Measurements from ENCODE around the gene ERVFRD-1.

ERVFRD-1 gene

DNA sequence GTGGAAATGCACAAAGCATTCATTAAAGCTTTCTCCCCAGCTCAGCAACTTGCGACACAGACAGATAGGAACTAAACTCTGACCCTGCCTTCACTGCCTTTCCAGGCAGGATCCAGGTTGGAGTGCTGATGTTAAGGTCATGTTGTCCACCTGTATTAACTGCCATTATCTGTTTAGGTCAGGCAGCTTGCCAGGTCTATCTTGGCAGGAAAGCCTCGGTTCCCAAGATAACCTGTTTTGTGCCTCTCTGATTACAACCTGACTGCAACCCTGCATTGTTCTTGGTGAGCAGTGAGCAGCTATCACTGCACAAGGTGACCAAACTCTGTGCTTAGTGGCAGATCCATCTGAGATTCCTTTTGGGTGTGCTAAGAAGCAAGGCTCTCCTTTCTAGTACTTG is 44.2 kb downstream of the ERVFRD-1 start:
- H3K27ac ChIP-seq (ENCODE audit: low read length) = no peak overlapping the region
- H3K36me3 ChIP-seq (ENCODE audit: control insufficient read depth in 2 of 2, insufficient read depth in 2 of 2, low read length in 2 of 2) = no peaks in the 10 kb centered on the region
- no peaks in the 10 kb centered on the region for H3K27me3 ChIP-seq (ENCODE audit: control insufficient read depth in 1 of 2, insufficient read depth in 2 of 2, low read length in 2 of 2)
- H3K4me3 ChIP-seq (ENCODE audit: low read length in 2 of 2) = no peak overlapping the region
- no peak overlapping the region for H3K9ac ChIP-seq (ENCODE audit: low read length in 2 of 2)
- H3K9me3 ChIP-seq (ENCODE audit: control insufficient read depth in 2 of 2, low read length in 2 of 2) = no peaks in the 10 kb centered on the region
- no peaks in the 10 kb centered on the region for H3K4me1 ChIP-seq (ENCODE audit: control insufficient read depth, insufficient read depth, low read length)

DNA sequence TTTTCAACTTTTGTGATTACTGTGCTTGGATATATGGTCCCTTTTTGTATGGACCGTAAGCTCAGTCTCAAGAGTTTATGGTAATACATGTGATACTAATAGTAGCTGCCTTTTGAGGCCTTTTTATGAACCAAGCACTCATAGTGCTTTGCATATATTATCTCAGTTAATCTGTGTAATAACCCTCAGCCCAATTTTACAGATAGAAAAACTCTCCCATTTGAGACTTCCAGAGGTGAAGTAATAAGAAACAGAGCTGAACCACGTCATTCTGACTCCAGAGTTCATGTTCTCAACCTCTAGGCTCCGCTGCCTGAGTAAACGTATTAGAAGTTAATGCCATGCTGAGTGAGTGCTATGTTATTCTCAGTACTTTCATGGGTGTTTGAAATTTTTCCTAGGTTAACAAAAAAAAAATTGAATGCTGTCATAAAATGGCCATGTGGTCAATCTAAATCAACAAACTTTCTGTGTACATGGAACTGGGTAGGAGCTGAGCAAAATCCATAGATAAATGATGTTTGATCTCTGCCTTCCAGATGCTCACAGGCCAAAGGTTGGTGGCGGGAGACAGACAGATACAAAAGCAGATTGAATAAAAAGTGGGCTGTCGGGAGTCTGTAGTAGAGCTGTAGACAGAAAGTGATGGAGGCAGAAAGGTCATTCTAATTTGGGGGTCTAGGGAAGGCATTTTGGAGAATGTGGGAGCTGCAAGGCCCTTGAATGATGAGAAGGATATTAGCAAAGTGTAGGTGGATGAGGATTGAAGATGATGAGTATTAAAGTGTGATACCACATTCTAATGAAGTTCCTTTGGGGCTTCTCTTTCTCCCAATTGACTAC is 44.8 kb downstream of the ERVFRD-1 start:
- Histone ChIP-seq H3K4me1 (ENCODE audit: control insufficient read depth, insufficient read depth, low read length) (no peaks in the 10 kb centered on the region), H3K4me3 (ENCODE audit: low read length in 2 of 2) (no peak overlapping the region), H3K36me3 (ENCODE audit: control insufficient read depth in 2 of 2, insufficient read depth in 2 of 2, low read length in 2 of 2) (no peaks in the 10 kb centered on the region), H3K27ac (ENCODE audit: low read length) (no peak overlapping the region), H3K27me3 (ENCODE audit: control insufficient read depth in 1 of 2, insufficient read depth in 2 of 2, low read length in 2 of 2) (no peaks in the 10 kb centered on the region), H3K9ac (ENCODE audit: low read length in 2 of 2) (no peak overlapping the region), H3K9me3 (ENCODE audit: control insufficient read depth in 2 of 2, low read length in 2 of 2) (no peaks in the 10 kb centered on the region)

DNA sequence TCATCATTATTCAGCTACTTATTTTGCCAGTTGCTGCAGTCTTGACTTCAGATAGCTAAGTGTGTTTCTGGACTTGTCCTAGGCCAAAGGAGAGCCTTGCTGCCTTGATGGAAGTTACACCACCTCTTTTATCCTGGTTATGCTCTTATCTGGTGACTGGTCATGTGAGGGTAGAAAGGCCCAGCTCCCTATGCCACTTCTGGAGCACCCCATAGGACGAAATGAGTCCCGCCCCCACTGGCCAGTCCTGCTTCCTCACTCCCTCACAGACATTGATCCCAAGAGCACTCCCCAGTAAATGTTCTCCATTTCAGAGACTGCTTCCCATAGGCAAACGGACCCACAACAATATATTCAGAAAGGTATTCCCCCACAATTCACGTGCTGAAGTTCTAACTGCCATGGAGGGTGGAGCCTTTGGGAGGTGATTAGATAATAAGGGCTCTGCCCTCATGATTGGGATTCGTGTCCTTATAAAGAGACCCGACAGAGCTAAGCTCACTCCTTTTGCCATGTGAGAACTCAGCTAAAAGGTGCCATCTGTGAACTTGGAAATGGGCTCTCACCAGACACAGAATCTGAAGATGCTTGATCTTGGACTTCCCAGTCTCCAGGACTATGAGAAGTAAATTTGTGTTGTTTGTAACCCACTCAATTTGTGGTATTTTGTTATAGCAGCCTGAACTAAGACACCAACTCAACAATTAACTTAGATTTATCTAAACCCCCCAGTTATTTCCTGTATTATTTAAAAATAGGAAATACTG is 45.9 kb downstream of the ERVFRD-1 start:
- Histone ChIP-seq H3K4me3 (ENCODE audit: low read length in 2 of 2) (no peak overlapping the region), H3K36me3 (ENCODE audit: control insufficient read depth in 2 of 2, insufficient read depth in 2 of 2, low read length in 2 of 2) (no peaks in the 10 kb centered on the region), H3K27me3 (ENCODE audit: control insufficient read depth in 1 of 2, insufficient read depth in 2 of 2, low read length in 2 of 2) (no peaks in the 10 kb centered on the region), H3K9me3 (ENCODE audit: control insufficient read depth in 2 of 2, low read length in 2 of 2) (no peaks in the 10 kb centered on the region), H3K9ac (ENCODE audit: low read length in 2 of 2) (no peak overlapping the region), H3K27ac (ENCODE audit: low read length) (no peak overlapping the region), H3K4me1 (ENCODE audit: control insufficient read depth, insufficient read depth, low read length) (no peaks in the 10 kb centered on the region)

DNA sequence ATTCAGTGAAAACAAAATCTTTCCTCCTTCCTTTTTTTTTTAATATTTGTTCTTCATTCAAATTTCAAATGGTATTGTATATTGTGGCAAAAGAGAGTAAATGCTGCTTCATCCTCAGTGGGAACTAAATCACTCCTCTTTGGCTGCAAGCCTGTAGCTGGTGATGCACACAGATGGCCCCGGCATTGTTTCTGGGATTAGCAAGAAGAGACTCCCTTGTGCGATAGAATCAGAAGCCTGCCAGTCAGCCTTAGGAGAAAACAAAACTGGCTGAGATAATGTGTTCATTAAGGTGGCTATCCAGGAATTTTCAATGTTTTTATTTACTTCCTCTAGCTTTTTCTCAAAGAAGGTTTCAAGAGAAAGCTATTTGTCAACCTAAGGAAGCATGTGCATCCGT is 46.7 kb downstream of the ERVFRD-1 start:
- Histone ChIP-seq H3K9ac (ENCODE audit: low read length in 2 of 2) (no peak overlapping the region), H3K4me3 (ENCODE audit: low read length in 2 of 2) (no peak overlapping the region), H3K9me3 (ENCODE audit: control insufficient read depth in 2 of 2, low read length in 2 of 2) (no peaks in the 10 kb centered on the region), H3K4me1 (ENCODE audit: control insufficient read depth, insufficient read depth, low read length) (no peaks in the 10 kb centered on the region), H3K36me3 (ENCODE audit: control insufficient read depth in 2 of 2, insufficient read depth in 2 of 2, low read length in 2 of 2) (no peaks in the 10 kb centered on the region), H3K27ac (ENCODE audit: low read length) (no peak overlapping the region), H3K27me3 (ENCODE audit: control insufficient read depth in 1 of 2, insufficient read depth in 2 of 2, low read length in 2 of 2) (no peaks in the 10 kb centered on the region)

DNA sequence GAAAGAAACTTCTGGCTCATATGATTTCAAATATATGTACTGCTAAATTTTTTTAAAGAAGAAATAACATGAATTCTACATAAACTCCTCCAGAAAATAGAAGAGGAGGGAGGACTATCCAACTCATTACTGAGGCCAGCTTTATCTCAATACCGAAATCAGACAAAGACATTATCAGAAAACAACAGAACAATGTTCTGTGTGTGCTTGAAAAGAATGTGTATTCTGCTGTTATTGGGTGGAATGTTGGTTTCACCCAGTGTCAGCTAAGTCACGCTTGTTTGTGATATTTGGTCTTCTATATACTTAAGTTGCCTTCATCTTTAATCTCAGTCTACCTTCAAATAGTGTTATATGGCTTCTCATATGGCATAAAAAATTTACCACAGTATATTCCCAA is 48.8 kb downstream of the ERVFRD-1 start:
- H3K4me1 ChIP-seq (ENCODE audit: control insufficient read depth, insufficient read depth, low read length) = no peaks in the 10 kb centered on the region
- no peak overlapping the region for H3K27ac ChIP-seq (ENCODE audit: low read length)
- H3K36me3 ChIP-seq (ENCODE audit: control insufficient read depth in 2 of 2, insufficient read depth in 2 of 2, low read length in 2 of 2) = no peaks in the 10 kb centered on the region
- no peak overlapping the region for H3K9ac ChIP-seq (ENCODE audit: low read length in 2 of 2)
- H3K27me3 ChIP-seq (ENCODE audit: control insufficient read depth in 1 of 2, insufficient read depth in 2 of 2, low read length in 2 of 2) = no peaks in the 10 kb centered on the region
- H3K9me3 ChIP-seq (ENCODE audit: control insufficient read depth in 2 of 2, low read length in 2 of 2) = no peaks in the 10 kb centered on the region
- H3K4me3 ChIP-seq (ENCODE audit: low read length in 2 of 2) = no peak overlapping the region

DNA sequence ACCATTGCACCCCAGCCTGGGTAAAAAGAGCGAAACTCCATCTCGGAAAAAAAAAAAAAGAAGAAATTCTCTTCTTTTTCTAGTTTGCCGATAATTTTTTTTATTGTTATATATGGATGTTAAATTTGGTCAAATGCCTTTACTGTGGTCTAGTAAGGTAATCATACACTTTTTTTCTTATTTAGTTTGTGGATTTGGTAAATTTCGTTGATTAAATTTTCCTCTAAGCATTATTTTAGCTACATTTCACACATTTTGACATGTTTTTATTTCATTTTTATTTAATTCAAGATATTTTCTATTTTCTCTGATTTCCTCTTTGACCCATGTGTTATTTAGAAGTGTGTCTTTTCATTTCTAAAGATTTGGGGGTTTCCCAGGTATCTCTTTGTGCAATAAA is 49.4 kb downstream of the ERVFRD-1 start:
- Histone ChIP-seq H3K4me3 (ENCODE audit: low read length in 2 of 2) (no peak overlapping the region), H3K27ac (ENCODE audit: low read length) (no peak overlapping the region), H3K9me3 (ENCODE audit: control insufficient read depth in 2 of 2, low read length in 2 of 2) (no peaks in the 10 kb centered on the region), H3K9ac (ENCODE audit: low read length in 2 of 2) (no peak overlapping the region), H3K36me3 (ENCODE audit: control insufficient read depth in 2 of 2, insufficient read depth in 2 of 2, low read length in 2 of 2) (no peaks in the 10 kb centered on the region), H3K4me1 (ENCODE audit: control insufficient read depth, insufficient read depth, low read length) (no peaks in the 10 kb centered on the region), H3K27me3 (ENCODE audit: control insufficient read depth in 1 of 2, insufficient read depth in 2 of 2, low read length in 2 of 2) (no peaks in the 10 kb centered on the region)

DNA sequence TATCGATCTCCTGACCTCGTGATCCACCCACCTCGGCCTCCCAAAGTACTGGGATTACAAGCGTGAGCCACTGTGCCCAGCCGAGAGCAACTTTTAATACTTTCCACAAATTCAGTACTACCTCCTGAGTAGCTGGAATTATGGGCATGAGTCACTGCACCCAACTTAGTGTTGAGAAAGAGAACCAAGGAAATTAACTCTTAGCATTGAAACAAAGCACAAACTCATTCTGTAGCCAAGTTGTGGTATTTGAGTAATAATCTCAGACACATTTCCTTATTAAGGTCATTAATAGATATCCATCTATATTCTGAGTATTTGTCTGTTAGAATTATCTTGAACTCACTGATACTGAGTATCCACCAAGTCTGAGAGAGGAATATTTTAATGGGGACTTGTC is 53.1 kb downstream of the ERVFRD-1 start:
- Histone ChIP-seq H3K36me3 (ENCODE audit: control insufficient read depth in 2 of 2, insufficient read depth in 2 of 2, low read length in 2 of 2) (no peaks in the 10 kb centered on the region), H3K9me3 (ENCODE audit: control insufficient read depth in 2 of 2, low read length in 2 of 2) (no peaks in the 10 kb centered on the region), H3K4me1 (ENCODE audit: control insufficient read depth, insufficient read depth, low read length) (no peaks in the 10 kb centered on the region), H3K27ac (ENCODE audit: low read length) (no peak overlapping the region), H3K4me3 (ENCODE audit: low read length in 2 of 2) (no peak overlapping the region), H3K27me3 (ENCODE audit: control insufficient read depth in 1 of 2, insufficient read depth in 2 of 2, low read length in 2 of 2) (no peaks in the 10 kb centered on the region), H3K9ac (ENCODE audit: low read length in 2 of 2) (no peak overlapping the region)

DNA sequence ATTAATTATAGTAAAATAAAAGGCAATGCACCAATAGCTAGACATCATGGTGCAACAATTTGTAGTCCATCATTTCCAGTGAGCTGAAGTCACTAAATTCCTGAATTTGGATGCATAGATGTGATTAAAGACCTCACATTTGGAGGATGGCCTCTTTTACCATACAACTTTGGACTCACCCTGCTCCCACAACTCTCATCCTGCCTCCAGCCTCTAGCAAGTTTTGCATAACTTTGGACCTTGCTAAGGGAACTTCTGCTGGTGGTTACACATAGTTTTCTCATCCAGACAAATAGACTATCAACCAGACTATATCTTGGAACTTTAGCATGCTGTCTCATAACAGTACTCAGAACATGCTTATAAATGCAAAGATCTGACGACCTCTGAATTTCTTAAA is 54.7 kb downstream of the ERVFRD-1 start:
- H3K4me3 ChIP-seq (ENCODE audit: low read length in 2 of 2) = no peak overlapping the region
- no peaks in the 10 kb centered on the region for H3K27me3 ChIP-seq (ENCODE audit: control insufficient read depth in 1 of 2, insufficient read depth in 2 of 2, low read length in 2 of 2)
- no peaks in the 10 kb centered on the region for H3K9me3 ChIP-seq (ENCODE audit: control insufficient read depth in 2 of 2, low read length in 2 of 2)
- no peak overlapping the region for H3K9ac ChIP-seq (ENCODE audit: low read length in 2 of 2)
- H3K27ac ChIP-seq (ENCODE audit: low read length) = no peak overlapping the region
- H3K36me3 ChIP-seq (ENCODE audit: control insufficient read depth in 2 of 2, insufficient read depth in 2 of 2, low read length in 2 of 2) = no peaks in the 10 kb centered on the region
- H3K4me1 ChIP-seq (ENCODE audit: control insufficient read depth, insufficient read depth, low read length) = no peaks in the 10 kb centered on the region

DNA sequence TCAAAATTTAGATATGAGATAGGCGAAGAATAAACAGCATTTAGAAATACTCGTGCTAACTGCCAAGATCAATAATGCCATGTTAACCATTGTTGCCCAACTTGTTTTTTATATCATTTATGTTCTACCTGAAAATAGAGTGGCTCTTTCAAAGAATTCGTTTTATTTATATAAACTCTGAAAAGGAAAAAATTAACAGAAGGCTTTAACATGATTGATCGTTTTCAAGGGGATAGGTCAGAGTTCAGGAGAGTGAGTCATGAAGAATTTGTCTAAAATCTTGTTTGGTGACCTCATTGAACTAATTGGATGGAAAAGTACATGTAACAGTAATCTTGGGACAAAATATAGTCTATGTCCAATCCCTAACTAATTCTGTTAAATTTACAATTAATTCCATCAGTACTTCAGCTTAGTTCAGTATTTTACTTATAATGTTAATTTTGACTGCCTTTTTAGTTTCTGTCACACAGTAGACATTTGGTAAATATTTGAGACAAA is 56.3 kb downstream of the ERVFRD-1 start:
- Histone ChIP-seq H3K36me3 (ENCODE audit: control insufficient read depth in 2 of 2, insufficient read depth in 2 of 2, low read length in 2 of 2) (no peaks in the 10 kb centered on the region), H3K9me3 (ENCODE audit: control insufficient read depth in 2 of 2, low read length in 2 of 2) (no peaks in the 10 kb centered on the region), H3K4me1 (ENCODE audit: control insufficient read depth, insufficient read depth, low read length) (no peaks in the 10 kb centered on the region), H3K9ac (ENCODE audit: low read length in 2 of 2) (no peak overlapping the region), H3K4me3 (ENCODE audit: low read length in 2 of 2) (no peak overlapping the region), H3K27me3 (ENCODE audit: control insufficient read depth in 1 of 2, insufficient read depth in 2 of 2, low read length in 2 of 2) (no peaks in the 10 kb centered on the region), H3K27ac (ENCODE audit: low read length) (no peak overlapping the region)

DNA sequence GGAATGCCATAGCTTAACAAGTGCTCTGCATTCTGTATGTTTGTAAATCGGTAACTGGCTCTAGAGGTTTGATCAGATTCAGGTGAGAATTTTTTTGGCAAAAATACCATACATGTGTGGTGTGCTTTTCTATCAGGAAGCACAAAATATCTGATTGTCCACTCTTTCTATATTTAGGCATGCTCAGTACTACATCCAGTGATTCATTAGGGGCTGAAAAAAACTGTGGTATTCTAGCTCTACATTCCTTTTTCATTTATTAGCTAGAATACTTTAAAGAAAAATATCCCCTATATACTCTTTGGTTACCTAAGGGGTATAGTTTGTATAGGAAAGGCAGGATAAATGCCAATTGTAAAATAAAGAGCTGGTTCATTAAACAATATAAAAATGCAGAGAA is 56.8 kb downstream of the ERVFRD-1 start:
- Histone ChIP-seq H3K4me3 (ENCODE audit: low read length in 2 of 2) (no peak overlapping the region), H3K4me1 (ENCODE audit: control insufficient read depth, insufficient read depth, low read length) (no peaks in the 10 kb centered on the region), H3K27me3 (ENCODE audit: control insufficient read depth in 1 of 2, insufficient read depth in 2 of 2, low read length in 2 of 2) (no peaks in the 10 kb centered on the region), H3K9me3 (ENCODE audit: control insufficient read depth in 2 of 2, low read length in 2 of 2) (no peaks in the 10 kb centered on the region), H3K27ac (ENCODE audit: low read length) (no peak overlapping the region), H3K9ac (ENCODE audit: low read length in 2 of 2) (no peak overlapping the region), H3K36me3 (ENCODE audit: control insufficient read depth in 2 of 2, insufficient read depth in 2 of 2, low read length in 2 of 2) (no peaks in the 10 kb centered on the region)

DNA sequence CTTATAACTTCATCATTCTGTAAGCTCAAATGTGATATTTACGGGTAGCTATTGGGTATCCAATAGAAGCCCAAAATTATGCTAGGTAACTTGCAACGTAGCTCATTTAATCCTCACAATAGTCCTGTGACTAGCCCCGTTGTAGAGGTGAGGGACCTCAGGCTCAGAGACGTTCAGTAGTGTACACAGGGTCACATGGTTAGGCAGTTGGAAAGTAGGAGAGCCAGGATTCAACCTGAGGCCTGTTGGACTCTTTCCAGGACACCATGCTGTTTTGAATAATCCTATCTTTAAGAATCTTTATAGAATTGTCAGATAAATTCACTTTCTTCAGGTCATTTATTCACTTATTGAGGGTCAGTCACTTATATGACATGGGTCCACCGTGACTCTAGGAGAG is 58.2 kb downstream of the ERVFRD-1 start:
- Histone ChIP-seq H3K27me3 (ENCODE audit: control insufficient read depth in 1 of 2, insufficient read depth in 2 of 2, low read length in 2 of 2) (peaks cover 0 to 2% of the 10 kb centered on the region in 2 donors), H3K36me3 (ENCODE audit: control insufficient read depth in 2 of 2, insufficient read depth in 2 of 2, low read length in 2 of 2) (no peaks in the 10 kb centered on the region), H3K9me3 (ENCODE audit: control insufficient read depth in 2 of 2, low read length in 2 of 2) (no peaks in the 10 kb centered on the region), H3K4me1 (ENCODE audit: control insufficient read depth, insufficient read depth, low read length) (no peaks in the 10 kb centered on the region), H3K27ac (ENCODE audit: low read length) (no peak overlapping the region), H3K4me3 (ENCODE audit: low read length in 2 of 2) (no peak overlapping the region), H3K9ac (ENCODE audit: low read length in 2 of 2) (no peak overlapping the region)

All from stomach smooth muscle (tissue), 2 donors.